Activated T-cell treated with anti-CD3 and anti-CD28 coated beads for 4 hours (primary cell): Measurements from ENCODE around the gene EMILIN1.
A peak's percentile ranks its signal among the peaks of the same experiment; 100 is the strongest.
"Not testable (repeated sequence)": the region's sequence is repeated elsewhere in the genome, so short reads cannot be mapped to it uniquely, and the experiment has no call there.

ENCODE experiments used
- DNase-seq: peaks from one replicate; pipeline ENCODE4 v3.0.0-alpha.2; 2020

EMILIN1 gene

GRCh38 chr2:27054721-27055120 lies 23.7 kb upstream of the EMILIN1 start:
- DNase-seq = no peak

- no peak for DNase-seq
These were observed 21.2 kb upstream of the EMILIN1 start for GRCh38 chr2:27057184-27057583.

GRCh38 chr2:27058210-27058609 lies 20.2 kb upstream of the EMILIN1 start:
- DNase-seq = no peak

GRCh38 chr2:27059141-27059820 lies 19.1 kb upstream of the EMILIN1 start:
- DNase-seq = no peak

GRCh38 chr2:27060323-27060722 lies 18.1 kb upstream of the EMILIN1 start:
- DNase-seq = no peak

GRCh38 chr2:27065128-27065527 lies 13.3 kb upstream of the EMILIN1 start:
- no peak for DNase-seq

GRCh38 chr2:27067385-27067784 lies 11.0 kb upstream of the EMILIN1 start:
- no peak for DNase-seq

GRCh38 chr2:27069436-27069835 lies 9.0 kb upstream of the EMILIN1 start:
- DNase-seq = no peak

- no peak for DNase-seq
These were observed 8.3 kb upstream of the EMILIN1 start for GRCh38 chr2:27069961-27070618.

- no peak for DNase-seq
These were observed 7.7 kb upstream of the EMILIN1 start for GRCh38 chr2:27070653-27071276.

GRCh38 chr2:27071277-27071989 lies 7.0 kb upstream of the EMILIN1 start, which contains the start of gene OST4:
OST4 (minus strand) TSS chr2:27071654.
- DNase-seq = peak; percentile 79

GRCh38 chr2:27071990-27072830 lies 6.2 kb upstream of the EMILIN1 start:
- DNase-seq = peak; percentile 22

GRCh38 chr2:27072920-27073319 lies 5.5 kb upstream of the EMILIN1 start:
- DNase-seq = no peak

- no peak for DNase-seq
These were observed 4.6 kb upstream of the EMILIN1 start for GRCh38 chr2:27073782-27074181.

GRCh38 chr2:27074738-27075565 lies 3.5 kb upstream of the EMILIN1 start:
- DNase-seq = peak; percentile 29

- not testable (repeated sequence) for DNase-seq
These were observed 2.9 kb upstream of the EMILIN1 start for GRCh38 chr2:27075566-27075871.

- DNase-seq = no peak
These were observed 2.1 kb upstream of the EMILIN1 start for GRCh38 chr2:27076323-27076722.

- DNase-seq = no peak
These were observed 1.2 kb upstream of the EMILIN1 start for GRCh38 chr2:27077231-27077630.

- DNase-seq = no peak
These were observed 1.1 kb downstream of the EMILIN1 start for GRCh38 chr2:27079233-27080139.

GRCh38 chr2:27080140-27080469 lies 1.7 kb downstream of the EMILIN1 start:
- no peak for DNase-seq

- no peak for DNase-seq
These were observed 2.2 kb downstream of the EMILIN1 start for GRCh38 chr2:27080603-27080936.
